Measurements from ENCODE around the gene EPHB4.

- TF ChIP-seq PATZ1 (tag by site-specific recombination; IDR thresholded peaks at IDR 0.05) (no peak), ZBTB11 (tag by site-specific recombination; conservative IDR thresholded peaks at IDR 0.05; ENCODE audit: low read depth) (no peak), CTCF (tag by site-specific recombination; IDR thresholded peaks at IDR 0.05) (no peak), ZNF121 (tag by site-specific recombination; IDR thresholded peaks at IDR 0.05) (no peak), ZNF37A (tag by site-specific recombination; IDR thresholded peaks at IDR 0.05) (no peak)
Observed at GRCh38 chr7:100829150-100829716, 1.9 kb upstream of the EPHB4 start.
